DLD1 (cell line): Measurements from ENCODE around the gene NLK.

Source experiments
- in situ Hi-C: cut with HindIII; loops from 2 replicates; pipeline ENCODE4 v1.10.0; 2017; ENCODE audit warnings: low sequenced_read_pairs

NLK gene

GRCh38 chr17:28039251-28039650, 3.2 kb upstream of the NLK start:
- in situ Hi-C loops = no loop called here

- in situ Hi-C loops = no loop called here
These were observed 2.1 kb upstream of the NLK start for GRCh38 chr17:28040406-28040805.

GRCh38 chr17:28041068-28041843, 1.2 kb upstream of the NLK start:
- in situ Hi-C loops = no loop called here

- in situ Hi-C loops = no loop called here
These were observed 427 bp upstream of the NLK start for GRCh38 chr17:28041844-28042656.

- in situ Hi-C loops = no loop called here
These were observed 329 bp downstream of the NLK start for GRCh38 chr17:28042721-28043291.

- in situ Hi-C loops = no loop called here
These were observed 819 bp downstream of the NLK start for GRCh38 chr17:28043296-28043695.

GRCh38 chr17:28043741-28044140, 1.3 kb downstream of the NLK start:
- in situ Hi-C loops = no loop called here

- in situ Hi-C loops = no loop called here
These were observed 2.8 kb downstream of the NLK start for GRCh38 chr17:28045304-28045703.

GRCh38 chr17:28046034-28046825, 3.8 kb downstream of the NLK start:
- in situ Hi-C loops = no loop called here

- in situ Hi-C loops = no loop called here
These were observed 5.3 kb downstream of the NLK start for GRCh38 chr17:28047806-28048205.

GRCh38 chr17:28049071-28049470, 6.6 kb downstream of the NLK start:
- in situ Hi-C loops = no loop called here

- in situ Hi-C loops = no loop called here
These were observed 10.7 kb downstream of the NLK start for GRCh38 chr17:28053044-28053670.

GRCh38 chr17:28053725-28054124, 11.2 kb downstream of the NLK start:
- in situ Hi-C loops = no loop called here

- in situ Hi-C loops = no loop called here
These were observed 13.2 kb downstream of the NLK start for GRCh38 chr17:28055546-28056275.

- in situ Hi-C loops = no loop called here
These were observed 13.8 kb downstream of the NLK start for GRCh38 chr17:28056276-28056620.

- in situ Hi-C loops = no loop called here
These were observed 15.3 kb downstream of the NLK start for GRCh38 chr17:28057731-28058246.

GRCh38 chr17:28059675-28060074, 17.2 kb downstream of the NLK start:
- in situ Hi-C loops = no loop called here

- in situ Hi-C loops = no loop called here
These were observed 23.2 kb downstream of the NLK start for GRCh38 chr17:28065706-28066105.

- in situ Hi-C loops = no loop called here
These were observed 26.6 kb downstream of the NLK start for GRCh38 chr17:28069061-28069460.

- in situ Hi-C loops = loop anchor here (10.0 kb wide), 1 partner anchor 74 kb away; no protein-coding TSS in a partner anchor
These were observed 28.7 kb downstream of the NLK start for GRCh38 chr17:28071179-28071578.
